ENCODE data around the gene EIF5. TPM values are rescaled to one million over a fixed set of nuclear protein-coding genes. Genes with fewer than 3 reads are reported as not detected.

The EIF5 gene
- total and polyA plus RNA-seq, 2 of the 8 experiments (the other 6 are each of a cell fraction or from before 2014, with no cell fraction given) = 179 to 323 TPM

DNA sequence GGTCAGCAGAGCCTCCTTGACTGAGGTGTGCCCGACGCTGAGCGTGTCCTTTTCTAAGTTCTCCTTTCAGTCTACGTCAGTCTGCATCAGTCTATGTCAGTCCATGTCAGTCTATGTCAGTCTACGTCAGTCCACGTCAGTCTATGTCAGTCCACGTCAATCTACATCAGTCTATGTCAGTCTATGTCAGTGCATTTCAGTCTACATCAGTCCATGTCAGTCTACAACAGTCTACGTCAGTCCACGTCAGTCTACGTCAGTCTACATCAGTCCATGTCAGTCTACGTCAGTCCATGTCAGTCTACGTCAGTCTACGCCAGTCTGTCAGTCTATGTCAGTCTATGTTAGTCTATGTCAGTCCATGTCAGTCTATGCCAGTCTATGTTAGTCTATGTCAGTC, 15.9 kb downstream of the EIF5 start:
- no peak for FAIRE-seq
- peaks cover 3 to 9% (median 5%) of the 10 kb centered on the region in 4 experiments for H3K4me1 ChIP-seq (replicated peaks in 1 of 4; ENCODE audit: control insufficient read depth in 3 of 4, insufficient read depth in 4 of 4, low read length in 3 of 4)
- 0 out of 2 replicates have a peak overlapping the region, but pooled peaks have one; percentile 6 for H2BK5ac ChIP-seq (ENCODE audit: low read depth, low read length)
- peak overlapping the region; percentile 48; the same call in 1 of the 2 replicates for H2BK20ac ChIP-seq (ENCODE audit: low read length)
- H4K91ac ChIP-seq (replicated peaks; ENCODE audit: insufficient read length, low read length) = peak overlapping the region; percentile 72
- H3K23ac ChIP-seq (ENCODE audit: insufficient read length) = no peak overlapping the region
- no peaks in the 10 kb centered on the region for H3K9me3 ChIP-seq (ENCODE audit: insufficient read depth in 2 of 2, low read depth in 1 of 2, low read length in 1 of 2)
- no peak overlapping the region for H3K56ac ChIP-seq (replicated peaks; ENCODE audit: insufficient read length, low read depth, low read length)
- DNase-seq (ENCODE audit: low read depth in 1 of 2, low spot score in 2 of 2) = no peak
- no peaks in the 10 kb centered on the region for H3K23me2 ChIP-seq (ENCODE audit: low read depth, low read length)
- H3K27ac ChIP-seq (ENCODE audit: low read depth, low read length) = no peak overlapping the region
- ChIA-PET POLR2A (ENCODE audit: partially characterized antibody) (interaction anchor here (8.0 kb wide), 1 partner anchor 14 kb away, joined by 247 read pairs; the partner anchor contains the start of gene EIF5), CTCF (ENCODE audit: partially characterized antibody) (interaction anchor here (0.6 to 0.7 kb wide), 2 partner anchors 111 to 222 kb away, joined by 3 to 5 read pairs; no protein-coding TSS in a partner anchor)
- H3K27me3 ChIP-seq (replicated peaks in 1 of 4; ENCODE audit: control insufficient read depth in 3 of 4, extremely low read depth in 1 of 4, insufficient read depth in 3 of 4, low read length in 3 of 4) = no peaks in the 10 kb centered on the region
- H3K4ac ChIP-seq (replicated peaks; ENCODE audit: insufficient read length, low read depth, low read length) = no peak overlapping the region
- no peaks in the 10 kb centered on the region for H3K79me1 ChIP-seq (ENCODE audit: low read depth, low read length)
- H3K4me2 ChIP-seq (ENCODE audit: insufficient read depth in 1 of 2, low read depth in 2 of 2, low read length in 2 of 2) = no peak overlapping the region
- H3K4me3 ChIP-seq (ENCODE audit: extremely low read depth in 1 of 4, insufficient read depth in 2 of 4, low read depth in 3 of 4, low read length in 4 of 4) = no peak overlapping the region
- peak overlapping the region; percentile 90 for H2BK12ac ChIP-seq (ENCODE audit: low read depth, low read length)
- H3K9ac ChIP-seq (replicated peaks in 1 of 4; ENCODE audit: extremely low read depth in 1 of 4, low read depth in 3 of 4, low read length in 3 of 4) = no peak overlapping the region; a peak in 1 of 7 replicates
- no peak overlapping the region for H3K18ac ChIP-seq (ENCODE audit: extremely low read depth, low read length)
- H2AFZ ChIP-seq (ENCODE audit: low read length) = no peak overlapping the region
- peaks cover 0 to 1% (median 0%) of the 10 kb centered on the region in 4 experiments; a peak in 1 of 8 replicates for H3K36me3 ChIP-seq (ENCODE audit: control insufficient read depth in 2 of 4, insufficient read depth in 4 of 4, low read length in 3 of 4)
- peak overlapping the region; percentile 98; the same call in 1 of the 2 replicates for H2AK5ac ChIP-seq (ENCODE audit: low read depth, low read length)
- peak overlapping the region; percentile 67 for H2BK120ac ChIP-seq (replicated peaks; ENCODE audit: low read depth, low read length)
- no peak overlapping the region for H4K5ac ChIP-seq (ENCODE audit: insufficient read length, low read depth, low read length)
- WGBS, 2 experiments (ENCODE audit: extremely low coverage in 1 of 2, insufficient coverage in 1 of 2, insufficient read length in 1 of 2, insufficient replicate concordance in 2 of 2, low coverage in 1 of 2, low lambda C conversion rate in 2 of 2, missing lambda C conversion rate in 1 of 2) = 96% methylated on average over 13 of the region's 13 CpGs; no CpG with 5 or more reads in 1 of the 2 experiments
- peaks cover 0 to 2% of the 10 kb centered on the region in 2 experiments for H4K20me1 ChIP-seq (replicated peaks in 1 of 2; ENCODE audit: control insufficient read depth in 1 of 2, insufficient read depth in 2 of 2, low read length in 2 of 2)
- H3K14ac ChIP-seq (ENCODE audit: insufficient read length) = no peak overlapping the region
- H2BK15ac ChIP-seq (ENCODE audit: low read length) = no peak overlapping the region; the same call in 1 of the 2 replicates
- H4K8ac ChIP-seq (ENCODE audit: extremely low read depth, insufficient read depth, low read length) = no peak overlapping the region
- no peaks in the 10 kb centered on the region for H3K79me2 ChIP-seq (ENCODE audit: control insufficient read depth in 1 of 2, insufficient read depth in 2 of 2, low read length in 2 of 2)
- no peak for TF ChIP-seq POLR2A (IDR thresholded peaks at IDR 0.05; ENCODE audit: control extremely low read depth in 1 of 2, low read depth in 2 of 2, low read length in 2 of 2)
